NCI-H2196 treated with DMSO at 0.1 percent for 48 hours (cell line): ENCODE results near the gene KCNJ15.

Experiments
- DNase-seq: peaks from one replicate; lab custom pipeline; 2025; ENCODE audit not compliant: unreplicated experiment; lab: John Stamatoyannopoulos, UW

KCNJ15 gene

DNA sequence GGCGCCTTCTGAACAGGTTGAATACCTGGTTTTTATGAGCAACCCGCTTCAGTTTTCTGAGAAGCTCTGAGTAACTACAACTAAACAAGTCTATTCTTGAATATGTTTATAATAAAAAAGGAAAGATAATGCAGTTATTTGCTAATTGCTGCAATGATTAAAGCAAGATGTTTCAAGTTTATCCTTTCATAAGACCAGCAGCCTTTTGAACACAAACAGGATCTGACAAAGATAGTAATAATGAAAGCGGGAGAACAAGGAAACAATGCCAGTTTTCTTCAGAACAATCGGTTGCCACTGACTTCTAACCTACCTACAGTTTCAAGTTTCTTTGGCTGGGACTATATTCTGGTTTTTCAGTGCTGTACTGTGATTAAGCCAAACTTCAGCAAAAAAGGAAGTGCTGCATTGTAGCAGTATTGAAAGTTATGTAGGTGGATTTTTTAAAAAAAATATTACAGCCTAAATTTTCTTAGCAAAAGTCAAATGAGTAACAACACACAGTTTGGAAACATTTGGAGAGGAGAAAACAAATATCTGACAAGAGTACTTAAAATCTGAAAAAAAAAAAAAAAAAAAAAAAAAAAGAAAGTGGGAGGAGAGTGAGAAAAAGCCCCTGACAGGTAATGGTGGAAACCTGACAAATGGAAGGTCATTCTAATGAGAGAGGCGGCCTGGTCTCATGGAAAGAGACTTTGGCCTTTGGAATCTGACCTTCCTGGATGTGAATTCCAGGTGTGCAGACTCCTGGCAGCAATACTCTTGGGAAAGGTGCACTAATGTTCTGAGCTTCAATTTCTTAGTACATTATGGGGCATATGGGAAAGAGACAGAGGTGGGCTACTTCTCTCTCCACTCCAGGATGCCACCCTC, 11.4 kb downstream of the KCNJ15 start:
- DNase-seq: no peak

DNA sequence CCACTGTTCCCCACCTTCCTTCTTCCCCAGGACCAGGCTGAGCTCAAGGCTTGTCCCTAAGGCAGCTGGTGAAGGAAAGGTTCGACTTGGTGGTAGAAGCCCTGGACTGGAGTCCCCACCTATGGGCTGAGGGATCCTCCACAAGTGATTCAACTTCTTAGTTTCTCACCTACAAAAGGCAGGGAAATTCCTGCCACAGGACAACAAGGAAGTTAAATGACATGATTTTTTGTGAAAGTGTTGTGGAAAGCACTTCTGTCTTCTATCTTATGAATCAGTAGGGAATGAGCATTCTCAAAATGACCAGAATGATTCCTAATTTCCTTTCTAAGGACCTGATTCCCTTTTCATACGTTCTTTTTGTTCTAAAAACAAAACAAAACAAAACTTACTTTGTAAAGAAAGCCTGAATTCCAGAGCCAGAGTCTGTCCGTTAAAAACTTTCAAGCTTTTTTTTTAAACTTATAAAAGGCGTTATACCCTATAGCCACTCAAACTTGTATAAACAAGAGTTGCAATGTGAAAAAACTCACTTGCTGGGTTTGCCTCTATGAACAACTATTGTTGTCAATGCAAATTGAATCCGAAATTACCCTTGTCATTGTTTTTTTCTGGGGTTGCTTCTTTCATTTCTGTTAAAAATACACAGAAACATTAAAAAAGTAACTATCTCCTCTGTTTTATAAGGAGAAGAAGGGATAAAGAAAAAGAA, 12.2 kb downstream of the KCNJ15 start:
- DNase-seq: no peak

DNA sequence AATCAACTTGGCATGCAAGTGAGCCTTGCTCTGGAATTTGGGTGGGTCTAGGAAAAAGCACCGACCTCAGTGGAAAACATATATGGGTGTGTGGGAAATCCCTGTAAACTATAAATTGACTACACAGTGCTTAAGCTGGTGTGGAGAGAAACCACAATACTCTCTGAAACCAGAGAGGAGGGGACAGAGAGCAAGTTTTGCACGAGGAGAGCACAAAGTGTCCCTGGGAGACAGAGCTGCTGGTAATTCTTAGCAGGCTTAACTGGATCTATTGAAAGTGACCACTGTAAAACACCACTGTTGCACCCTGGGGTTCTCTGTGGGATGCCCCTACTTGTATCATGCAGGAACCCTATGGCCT, 12.8 kb downstream of the KCNJ15 start:
- DNase-seq: no peak

DNA sequence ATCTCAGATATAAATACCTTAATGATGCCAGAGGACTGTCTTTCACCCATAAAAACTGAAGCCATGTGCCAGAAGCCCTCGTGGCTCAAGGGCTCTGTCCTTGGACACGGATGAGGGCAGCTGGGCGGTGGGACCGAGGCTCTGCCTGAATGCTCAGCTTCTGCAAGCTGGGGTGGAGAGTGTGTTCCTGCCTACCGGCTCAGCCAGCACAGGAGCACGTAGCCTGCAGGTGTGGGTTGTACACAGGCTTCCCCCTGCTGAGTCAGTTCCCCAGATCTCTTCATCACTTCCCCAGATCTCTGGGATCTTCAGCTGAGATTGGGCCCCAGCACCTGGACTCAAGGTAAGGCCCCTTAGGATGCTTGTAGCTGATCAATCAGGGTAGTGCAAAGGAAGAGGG, 15.4 kb downstream of the KCNJ15 start:
- no peak for DNase-seq

DNA sequence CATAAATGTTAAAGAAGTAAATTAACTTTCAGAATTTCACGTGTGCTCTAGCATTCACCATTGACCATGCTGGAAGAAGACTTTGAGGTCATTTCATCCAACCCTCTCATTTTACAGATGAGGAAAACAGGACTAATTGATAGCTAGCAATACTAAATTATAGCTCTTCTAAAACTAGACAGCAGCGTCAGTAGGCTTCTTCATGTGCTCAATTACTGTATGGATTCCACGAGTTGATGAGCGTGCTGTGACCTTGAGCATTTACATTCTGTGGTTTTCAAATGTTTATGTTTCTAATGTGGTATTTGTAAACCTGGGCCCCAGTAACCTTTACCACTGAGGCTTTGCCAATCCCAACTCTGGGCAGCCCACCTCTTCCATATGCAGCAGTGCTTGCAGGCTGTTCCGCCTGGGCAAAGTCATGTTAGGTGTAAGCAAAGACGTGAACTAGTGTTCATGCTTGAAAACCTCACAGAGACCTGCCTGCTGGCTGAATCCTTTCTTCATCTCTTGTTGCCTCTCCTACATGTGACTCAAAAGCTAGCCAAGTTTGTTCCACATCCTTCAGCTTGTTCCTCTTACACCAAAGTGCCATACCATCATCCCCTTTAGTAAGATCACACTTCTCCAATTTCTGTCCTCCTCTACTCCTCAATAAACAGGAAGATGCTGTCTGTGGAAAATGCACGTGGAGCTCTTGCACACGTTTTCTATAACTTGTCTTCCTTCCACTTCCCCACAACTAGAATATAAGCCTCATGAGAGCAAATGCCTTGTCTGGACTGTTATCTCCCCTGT, 17.2 kb downstream of the KCNJ15 start:
- DNase-seq: no peak

DNA sequence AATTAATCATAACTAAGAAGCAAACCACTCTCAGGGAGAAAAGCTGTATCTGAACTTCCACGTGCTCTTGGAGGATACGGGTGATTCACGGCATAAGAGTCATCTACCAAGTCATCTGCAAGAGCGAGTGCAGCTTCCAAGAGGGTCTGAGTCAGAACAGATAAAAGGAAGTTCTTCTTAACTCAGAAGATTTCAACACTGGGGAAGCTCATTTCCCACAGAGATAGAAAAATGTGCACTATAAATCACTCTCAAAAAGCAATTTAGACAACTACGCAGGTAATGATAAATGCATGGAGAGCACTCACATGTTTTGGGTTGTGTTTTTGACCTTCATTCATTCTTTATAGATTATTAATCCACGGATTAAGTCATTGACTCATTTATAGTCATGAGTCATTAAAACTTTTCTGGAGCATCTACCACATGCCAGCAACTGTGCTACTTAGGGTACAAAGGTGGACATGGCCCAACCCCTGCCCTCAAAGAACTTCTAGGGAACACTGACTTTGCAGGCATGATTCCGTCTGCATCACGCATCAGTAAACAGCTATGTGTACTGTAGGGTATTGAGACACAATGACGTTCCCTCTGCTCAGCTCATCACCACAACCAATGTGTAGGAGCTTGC, 20.8 kb downstream of the KCNJ15 start:
- DNase-seq: no peak

DNA sequence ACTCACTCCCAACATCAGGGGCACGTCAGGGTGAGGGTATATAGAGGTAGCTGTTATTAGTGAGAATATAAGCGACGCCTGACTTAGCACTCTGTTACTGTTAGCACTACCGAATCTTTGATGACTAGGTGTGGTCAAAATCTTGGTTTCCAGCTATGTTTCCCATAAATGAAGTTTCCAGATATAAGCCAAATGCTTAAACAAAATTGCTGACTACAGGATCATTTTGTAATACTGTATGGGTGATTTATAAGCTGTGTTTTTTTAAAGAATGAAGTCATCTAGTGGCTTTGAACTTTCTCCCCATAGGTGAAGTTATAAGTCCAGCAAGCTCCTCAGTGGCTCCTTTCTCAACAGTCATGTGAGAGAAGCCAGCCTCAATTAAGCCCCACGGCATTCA, 23.7 kb downstream of the KCNJ15 start:
- DNase-seq: no peak

DNA sequence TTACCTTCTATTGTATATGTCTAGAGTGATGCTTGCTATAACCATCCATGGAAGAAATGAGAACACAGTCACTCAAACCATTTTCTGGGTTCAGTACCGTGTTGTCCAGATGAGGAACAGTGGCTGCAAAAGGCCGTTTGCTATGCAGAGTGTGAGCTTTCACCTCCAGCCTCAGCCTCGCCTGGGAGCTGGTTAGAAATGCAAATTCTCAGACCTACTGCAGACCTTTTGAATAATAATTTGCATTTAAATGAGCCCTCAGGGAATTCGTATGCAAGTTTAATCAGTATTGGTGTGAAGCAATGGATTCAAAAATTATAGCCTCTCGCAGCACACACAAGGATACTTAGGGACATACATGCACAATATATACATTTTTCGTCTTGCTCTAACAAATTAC, 24.1 kb downstream of the KCNJ15 start:
- DNase-seq: no peak

DNA sequence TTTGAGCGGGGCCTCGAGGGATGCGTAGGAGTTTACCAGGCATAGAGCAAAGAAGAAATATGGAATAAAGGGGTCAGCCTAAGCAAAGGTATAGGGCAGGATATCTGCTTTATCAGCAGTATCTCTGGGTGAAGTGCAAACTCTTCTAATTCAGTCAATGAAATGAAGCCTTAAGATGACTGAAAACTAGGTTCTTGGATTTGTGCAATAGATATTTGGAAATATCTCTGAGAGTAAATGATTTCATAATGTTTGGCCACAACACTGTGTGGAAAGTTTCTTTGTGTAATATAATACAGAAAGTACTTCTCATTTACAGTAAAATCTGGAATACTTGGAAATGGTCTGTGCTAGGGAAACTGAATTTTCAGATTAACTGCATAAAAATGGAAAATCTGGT, 26.1 kb downstream of the KCNJ15 start:
- no peak for DNase-seq

DNA sequence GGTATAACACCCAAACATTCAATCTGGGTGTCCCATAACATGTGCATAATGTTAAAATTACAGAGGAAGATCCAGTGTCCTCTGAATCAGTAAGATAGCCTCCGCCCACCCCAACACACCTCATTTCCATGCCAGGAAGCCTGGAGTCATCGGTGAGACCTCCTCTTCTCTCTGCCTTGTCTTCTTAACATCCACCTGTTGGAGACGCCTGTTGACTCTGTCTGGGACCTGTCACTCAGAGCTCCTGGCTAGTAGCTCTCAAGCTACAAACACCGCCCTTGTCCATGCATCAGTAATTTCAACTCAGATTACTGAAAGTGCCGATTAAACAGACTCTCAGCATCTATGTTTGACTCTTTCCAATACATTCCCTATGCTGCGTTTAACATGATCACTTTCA, 27.4 kb downstream of the KCNJ15 start:
- no peak for DNase-seq

DNA sequence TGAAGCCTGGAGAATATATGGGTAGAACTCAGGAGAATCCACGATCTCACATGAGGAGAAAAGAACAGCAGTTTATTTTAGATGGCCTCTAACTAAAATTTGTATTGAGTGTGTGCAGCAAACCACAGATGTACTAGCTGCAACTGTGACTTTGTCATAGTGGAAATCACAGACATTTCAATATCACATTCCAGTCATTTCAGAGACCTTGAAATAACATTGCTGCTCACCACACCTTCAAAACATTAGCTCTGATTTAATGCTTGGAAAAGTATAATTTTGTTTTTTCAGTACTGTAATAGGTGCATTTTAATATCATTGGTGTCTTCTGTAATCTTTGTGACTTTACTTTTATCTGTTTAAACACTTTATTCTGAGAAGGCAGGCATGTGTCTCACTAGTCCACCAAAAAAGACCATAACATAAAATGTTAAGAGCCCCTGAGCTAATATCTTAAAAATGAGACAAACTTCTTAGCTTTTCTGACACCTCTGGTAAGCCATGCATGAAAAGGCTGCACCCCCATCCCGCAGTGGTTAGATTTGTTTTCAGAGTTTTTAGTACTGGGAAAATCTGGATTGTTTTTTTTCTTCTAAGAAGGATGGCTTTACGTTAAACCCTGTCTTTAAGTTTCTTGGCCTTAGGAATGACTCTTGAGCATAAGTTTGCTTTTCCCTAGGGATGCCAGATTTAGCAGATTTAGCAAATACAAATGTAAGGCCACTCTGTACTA, 30.1 kb downstream of the KCNJ15 start:
- DNase-seq: no peak

DNA sequence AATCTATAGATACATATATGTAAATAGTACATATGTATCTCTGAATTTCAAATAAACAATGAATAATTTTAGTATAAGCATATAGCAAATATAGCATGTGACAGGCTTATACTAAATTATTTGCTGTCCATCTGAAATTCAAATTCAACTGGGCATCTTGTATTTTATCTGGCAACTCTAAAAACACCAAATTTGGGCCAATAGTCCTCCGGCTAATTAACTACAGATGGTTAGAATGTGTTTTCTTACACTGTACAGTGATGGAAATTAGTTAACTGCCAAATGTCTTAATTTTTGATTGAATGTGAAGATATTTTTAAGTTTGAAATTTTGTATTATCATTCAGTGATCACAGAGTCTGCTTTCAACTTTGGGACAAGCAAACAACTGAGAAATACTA, 30.7 kb downstream of the KCNJ15 start:
- no peak for DNase-seq

DNA sequence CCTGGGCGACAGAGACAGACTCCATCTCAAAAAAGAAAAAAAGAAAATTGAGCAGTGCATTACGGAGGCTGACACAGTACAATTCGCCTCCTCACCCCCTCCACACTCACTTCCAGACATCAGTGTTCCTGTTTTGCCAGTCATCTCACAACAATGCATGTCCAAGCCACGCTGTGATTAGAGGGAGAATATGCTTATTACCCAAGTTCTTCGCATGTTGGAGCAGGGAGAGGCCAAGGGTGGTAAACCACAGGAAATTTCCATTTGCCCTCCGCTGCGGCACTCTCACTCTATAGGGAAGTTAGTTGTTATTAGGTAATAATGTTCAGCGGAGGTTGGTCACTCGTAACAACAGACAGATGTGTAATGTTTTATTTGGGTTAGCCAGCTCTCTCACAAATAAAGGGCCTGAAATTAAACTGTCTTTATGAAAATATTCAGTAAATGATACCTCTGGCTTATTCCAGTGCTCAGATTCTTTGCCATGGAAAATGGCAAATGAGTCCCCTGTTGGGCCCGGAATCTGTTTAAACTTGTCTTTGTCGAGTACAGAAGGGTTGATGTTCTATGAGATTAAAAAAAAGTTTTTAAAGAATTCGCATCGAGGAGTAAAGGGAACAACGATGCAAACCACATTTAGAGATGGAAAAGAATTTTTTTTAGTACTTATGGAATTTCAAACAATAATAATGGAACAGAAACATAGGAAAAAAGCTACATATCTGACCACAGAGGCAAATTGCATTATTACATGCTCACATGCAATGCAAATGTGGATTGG, 33.1 kb downstream of the KCNJ15 start:
- DNase-seq: no peak

DNA sequence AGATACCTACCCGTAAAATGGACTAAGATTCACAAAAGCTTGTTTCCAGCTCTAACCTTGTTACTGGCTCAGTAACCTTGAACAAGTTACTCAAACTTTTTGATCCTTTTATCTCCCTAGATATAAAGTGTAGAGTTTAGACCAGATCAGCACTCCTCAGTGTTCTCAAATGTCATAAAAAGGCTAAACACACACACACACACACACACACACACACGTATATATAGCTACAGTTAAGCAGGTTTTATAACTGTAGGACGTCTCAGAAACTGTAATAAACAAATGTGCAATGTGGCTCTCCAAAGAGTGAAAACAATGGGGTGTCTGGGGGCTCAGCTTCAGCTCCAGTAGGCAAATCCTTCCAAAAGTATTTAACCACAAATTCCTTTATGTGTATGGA, 34.0 kb downstream of the KCNJ15 start:
- DNase-seq: no peak

DNA sequence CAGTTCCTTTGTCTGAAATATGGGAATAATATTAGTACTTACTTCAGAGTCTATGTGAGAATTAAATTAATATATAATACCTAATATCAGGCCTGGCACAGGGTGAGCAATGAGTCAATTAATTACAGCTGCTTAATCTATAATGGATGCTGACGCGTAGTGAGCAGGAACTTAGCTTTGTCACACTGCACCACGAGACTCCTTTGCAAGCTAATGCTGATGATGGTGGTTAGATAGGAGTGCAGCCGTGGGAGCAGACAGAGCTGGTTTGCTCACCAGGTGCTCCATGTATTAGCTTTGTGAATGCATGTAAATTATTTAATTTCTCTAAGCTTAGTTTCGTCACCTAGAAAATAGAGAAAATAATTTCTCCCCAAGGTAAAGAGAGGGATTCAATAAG, 35.1 kb downstream of the KCNJ15 start:
- DNase-seq: no peak

DNA sequence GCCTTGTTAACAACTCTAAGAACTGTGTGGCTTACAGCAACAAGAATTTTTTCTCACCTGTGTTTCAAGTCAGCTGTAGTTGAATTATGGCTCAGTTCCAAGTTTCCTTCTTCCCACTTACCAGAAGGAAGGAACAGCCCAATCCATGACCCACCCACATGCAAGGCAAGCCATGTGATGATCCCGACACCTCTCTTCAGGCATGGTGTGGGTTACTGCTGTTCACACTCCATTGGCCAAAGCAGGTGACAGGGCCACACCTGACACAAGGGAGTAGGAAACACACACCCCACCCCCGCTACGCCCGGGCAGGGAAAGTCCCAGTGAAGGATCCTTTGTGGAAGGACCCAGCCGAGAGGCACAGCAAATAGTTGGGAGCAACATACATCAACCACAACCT, 36.3 kb downstream of the KCNJ15 start:
- DNase-seq: no peak

DNA sequence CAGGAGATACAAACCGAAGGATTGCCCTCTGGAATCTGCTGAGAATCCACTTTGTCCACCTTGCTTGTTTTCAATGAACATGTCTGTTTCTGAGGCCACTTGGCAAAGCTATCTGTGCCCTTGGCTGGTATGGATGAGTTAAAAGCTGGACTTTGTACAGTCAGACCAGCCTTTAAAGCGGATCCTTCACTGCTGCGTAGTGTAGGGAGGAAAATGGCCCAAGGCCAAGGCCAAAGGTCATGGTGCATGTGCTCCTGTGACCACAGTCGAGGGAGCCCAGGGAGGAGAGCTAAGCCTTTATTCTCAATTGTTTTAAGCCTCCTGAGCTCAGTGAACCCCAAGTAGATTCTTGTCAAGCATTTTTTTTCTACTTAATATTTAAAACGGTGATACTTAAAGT, 37.0 kb downstream of the KCNJ15 start:
- no peak for DNase-seq

DNA sequence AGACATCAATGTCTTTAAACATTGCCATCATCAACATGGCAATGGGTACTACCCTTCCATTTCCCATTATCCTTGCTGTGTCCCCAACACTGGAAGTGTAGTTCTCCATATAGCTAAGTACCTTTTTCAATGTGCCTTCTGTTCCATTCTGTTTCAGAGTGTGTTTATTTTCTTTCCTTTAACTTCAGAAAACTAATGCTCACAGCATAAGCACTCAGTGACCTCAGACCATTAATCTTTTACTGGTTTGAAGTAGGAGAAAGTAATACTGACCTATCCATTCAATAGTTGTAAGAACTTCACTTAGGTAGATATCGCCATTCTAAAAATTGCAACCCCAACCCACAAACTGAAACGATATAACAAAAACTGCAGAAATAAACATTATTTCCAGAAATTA, 37.8 kb downstream of the KCNJ15 start:
- DNase-seq: no peak

DNA sequence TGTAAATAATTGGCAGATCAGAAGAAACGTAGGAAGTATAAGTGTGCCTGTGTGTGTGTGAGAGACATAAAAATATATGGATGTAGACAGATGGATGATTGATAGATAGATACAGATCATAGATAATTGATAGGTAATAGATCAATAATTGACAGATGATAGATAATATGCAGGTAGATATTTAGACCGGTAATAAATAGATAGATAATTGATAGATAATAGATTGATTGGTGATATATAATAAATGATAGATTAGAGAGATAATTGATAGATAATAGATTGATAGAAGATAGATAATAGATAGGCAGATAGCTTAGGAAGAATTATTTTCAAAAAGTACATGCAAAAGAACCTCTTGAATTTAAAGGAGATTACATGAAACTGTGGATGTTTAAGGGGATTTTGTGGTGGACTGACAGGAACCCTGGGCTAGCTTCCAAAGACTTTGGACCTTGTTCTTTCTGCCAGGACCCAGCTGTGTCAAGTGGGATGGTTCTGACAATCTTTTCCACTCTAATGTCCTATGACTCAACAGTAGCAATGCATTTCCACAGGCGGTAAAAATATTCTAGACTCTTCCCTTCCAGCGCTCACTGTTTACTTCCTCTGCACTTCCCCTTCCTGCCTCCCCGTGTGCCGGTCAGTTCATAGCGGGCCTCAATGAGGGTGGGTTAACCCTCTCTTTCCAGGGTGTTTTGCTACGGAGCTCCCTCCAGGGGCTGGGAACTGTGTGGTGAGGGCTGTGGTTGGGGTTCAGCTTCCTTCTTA, 39.4 kb downstream of the KCNJ15 start:
- no peak for DNase-seq
